Measurements from ENCODE around the gene PVRIG. TPM values are rescaled to one million over a fixed set of nuclear protein-coding genes. Genes with fewer than 3 reads are reported as not detected.
"Not testable (repeated sequence)": the region's sequence is repeated elsewhere in the genome, so short reads cannot be mapped to it uniquely, and the experiment has no call there.

Gene PVRIG
- total and polyA plus RNA-seq, 2 donors (not counting 1 experiment from before 2014, with no cell fraction given): 16.2 to 51.2 TPM

DNA sequence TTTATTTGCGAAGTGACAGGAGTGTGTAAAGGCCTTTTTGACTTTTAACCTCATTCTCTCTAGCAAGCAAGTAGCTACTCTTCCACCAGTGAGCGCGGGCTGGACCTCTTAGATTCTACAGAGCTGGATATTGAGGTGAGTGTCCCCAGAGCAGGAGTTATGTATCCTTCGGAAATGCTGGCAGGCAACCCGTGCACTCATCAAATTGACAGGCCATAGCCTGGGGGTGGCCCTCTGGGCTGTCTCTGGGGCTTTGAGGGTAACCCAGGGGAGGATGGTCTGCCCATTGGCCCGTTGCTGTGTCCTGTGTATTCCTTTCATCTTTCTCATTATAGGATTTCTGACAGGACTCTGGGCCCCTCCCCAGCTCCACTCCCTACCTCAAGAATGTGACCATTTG is 6.1 kb upstream of the PVRIG start:
- DNase-seq (no peak), ATAC-seq (ENCODE audit: low read depth) (no peak)
- Histone ChIP-seq H4K20me1 (ENCODE audit: control insufficient read depth, insufficient read depth, low read length, poor library complexity, severe bottlenecking) (no peaks in the 10 kb centered on the region), H3K79me2 (ENCODE audit: control insufficient read depth, insufficient read depth, low read length) (peaks cover 7% of the 10 kb centered on the region), H3K27ac (ENCODE audit: low read length in 2 of 2) (peak overlapping the region; percentile 32 to 36), H3K36me3 (replicated peaks in 1 of 2; ENCODE audit: control extremely low read depth in 1 of 2, control insufficient read depth in 1 of 2, extremely low read depth in 1 of 2, insufficient read depth in 2 of 2, low read length in 1 of 2) (no peaks in the 10 kb centered on the region), H3K4me1 (ENCODE audit: control insufficient read depth in 2 of 2, insufficient read depth in 2 of 2, low read length in 2 of 2) (peaks cover 68 to 76% of the 10 kb centered on the region in 2 donors), H3K4me3 (ENCODE audit: control extremely low read depth in 1 of 5, extremely low read depth in 1 of 5, insufficient read depth in 1 of 5, low read depth in 2 of 5, low read length in 4 of 5) (no peak overlapping the region), H2AFZ (ENCODE audit: insufficient read depth, low read depth, low read length, poor library complexity, severe bottlenecking) (no peak overlapping the region), H3K9me3 (ENCODE audit: control extremely low read depth in 1 of 3, control insufficient read depth in 2 of 3, insufficient read depth in 1 of 3, low read length in 2 of 3) (no peaks in the 10 kb centered on the region), H3K4me2 (replicated peaks; ENCODE audit: low read depth, low read length, poor library complexity, severe bottlenecking) (no peak overlapping the region), H3K9ac (ENCODE audit: low read length) (no peak overlapping the region), H3K27me3 (replicated peaks in 1 of 4; ENCODE audit: control extremely low read depth in 1 of 4, control insufficient read depth in 3 of 4, insufficient read depth in 4 of 4, low read length in 3 of 4) (no peaks in the 10 kb centered on the region)
- intact Hi-C loops (cut with micrococcal nuclease): loop anchor here (5.0 kb wide), 2 partner anchors 36 to 66 kb away; partner anchors contain the start of genes GPC2, LAMTOR4 and STAG3
- no peak overlapping the region for H3K4me3 Mint-ChIP-seq
- POLR2A ChIA-PET: no interaction called here
- TF ChIP-seq EZH2 (IDR thresholded peaks at IDR 0.05; ENCODE audit: borderline replicate concordance, insufficient read depth, low read depth, low read length, poor library complexity, severe bottlenecking): no peak
- TF ChIP-seq, protein P1, sequence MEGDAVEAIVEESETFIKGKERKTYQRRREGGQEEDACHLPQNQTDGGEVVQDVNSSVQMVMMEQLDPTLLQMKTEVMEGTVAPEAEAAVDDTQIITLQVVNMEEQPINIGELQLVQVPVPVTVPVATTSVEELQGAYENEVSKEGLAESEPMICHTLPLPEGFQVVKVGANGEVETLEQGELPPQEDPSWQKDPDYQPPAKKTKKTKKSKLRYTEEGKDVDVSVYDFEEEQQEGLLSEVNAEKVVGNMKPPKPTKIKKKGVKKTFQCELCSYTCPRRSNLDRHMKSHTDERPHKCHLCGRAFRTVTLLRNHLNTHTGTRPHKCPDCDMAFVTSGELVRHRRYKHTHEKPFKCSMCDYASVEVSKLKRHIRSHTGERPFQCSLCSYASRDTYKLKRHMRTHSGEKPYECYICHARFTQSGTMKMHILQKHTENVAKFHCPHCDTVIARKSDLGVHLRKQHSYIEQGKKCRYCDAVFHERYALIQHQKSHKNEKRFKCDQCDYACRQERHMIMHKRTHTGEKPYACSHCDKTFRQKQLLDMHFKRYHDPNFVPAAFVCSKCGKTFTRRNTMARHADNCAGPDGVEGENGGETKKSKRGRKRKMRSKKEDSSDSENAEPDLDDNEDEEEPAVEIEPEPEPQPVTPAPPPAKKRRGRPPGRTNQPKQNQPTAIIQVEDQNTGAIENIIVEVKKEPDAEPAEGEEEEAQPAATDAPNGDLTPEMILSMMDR (IDR thresholded peaks at IDR 0.05): no peak
- 39% methylated on average over 2 of the region's 6 CpGs for WGBS (ENCODE audit: insufficient coverage)
- H3K9me3 Mint-ChIP-seq (ENCODE audit: insufficient read depth): no peaks in the 10 kb centered on the region
- H3K27ac Mint-ChIP-seq: peak overlapping the region; percentile 91
- CTCF ChIA-PET: interaction anchor here (1.1 to 9.7 kb wide), 4 partner anchors 11 to 79 kb away, joined by 3 to 93 read pairs (median 36); no protein-coding TSS in a partner anchor
- H3K27me3 Mint-ChIP-seq: no peaks in the 10 kb centered on the region
- peaks cover 83% of the 10 kb centered on the region for H3K4me1 Mint-ChIP-seq

DNA sequence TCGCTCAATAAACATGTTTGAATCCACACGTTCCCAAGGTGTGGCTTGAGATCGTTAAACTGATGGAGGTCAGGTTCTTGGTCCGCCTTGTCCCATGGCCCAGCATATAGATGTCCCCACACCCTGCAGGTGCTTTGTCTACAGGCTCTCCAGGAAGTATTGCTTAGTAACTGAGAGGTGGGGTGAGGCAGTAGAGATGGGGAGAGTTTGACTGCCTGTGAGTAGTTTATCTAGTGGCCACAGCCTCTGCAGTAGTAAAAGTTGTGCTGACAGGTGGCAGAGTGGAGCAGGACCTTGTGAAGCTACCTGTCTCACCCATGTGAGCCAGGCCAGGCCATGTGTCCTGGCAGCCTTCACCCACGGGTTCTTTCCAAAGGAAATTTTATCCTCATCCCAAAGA is 5.4 kb upstream of the PVRIG start:
- H3K27ac ChIP-seq (ENCODE audit: low read length in 2 of 2): peak overlapping the region in 1 of 2 donors; percentile 12
- H3K27me3 Mint-ChIP-seq; H3K4me3 ChIP-seq (ENCODE audit: control extremely low read depth in 1 of 5, extremely low read depth in 1 of 5, insufficient read depth in 1 of 5, low read depth in 2 of 5, low read length in 4 of 5); H4K20me1 ChIP-seq (ENCODE audit: control insufficient read depth, insufficient read depth, low read length, poor library complexity, severe bottlenecking); H3K4me2 ChIP-seq (replicated peaks; ENCODE audit: low read depth, low read length, poor library complexity, severe bottlenecking); POLR2A ChIA-PET; DNase-seq; H3K9me3 Mint-ChIP-seq (ENCODE audit: insufficient read depth); H2AFZ ChIP-seq (ENCODE audit: insufficient read depth, low read depth, low read length, poor library complexity, severe bottlenecking); H3K36me3 ChIP-seq (replicated peaks in 1 of 2; ENCODE audit: control extremely low read depth in 1 of 2, control insufficient read depth in 1 of 2, extremely low read depth in 1 of 2, insufficient read depth in 2 of 2, low read length in 1 of 2); H3K27me3 ChIP-seq (replicated peaks in 1 of 4; ENCODE audit: control extremely low read depth in 1 of 4, control insufficient read depth in 3 of 4, insufficient read depth in 4 of 4, low read length in 3 of 4); H3K9me3 ChIP-seq (ENCODE audit: control extremely low read depth in 1 of 3, control insufficient read depth in 2 of 3, insufficient read depth in 1 of 3, low read length in 2 of 3); H3K9ac ChIP-seq (ENCODE audit: low read length): not testable (repeated sequence)
- peaks cover 12% of the 10 kb centered on the region for H3K79me2 ChIP-seq (ENCODE audit: control insufficient read depth, insufficient read depth, low read length)
- CTCF ChIA-PET: interaction anchor here (1.3 to 9.7 kb wide), 3 partner anchors 14 to 80 kb away, joined by 7 to 93 read pairs (median 66); no protein-coding TSS in a partner anchor
- H3K27ac Mint-ChIP-seq: peak overlapping the region; percentile 91
- H3K4me1 Mint-ChIP-seq: peaks cover 83% of the 10 kb centered on the region
- ATAC-seq (ENCODE audit: low read depth): peak; percentile 9
- intact Hi-C loops (cut with micrococcal nuclease): loop anchor here (5.0 kb wide), 2 partner anchors 37 to 67 kb away; partner anchors contain the start of genes GPC2, LAMTOR4 and STAG3
- peaks cover 68 to 76% of the 10 kb centered on the region in 2 donors for H3K4me1 ChIP-seq (ENCODE audit: control insufficient read depth in 2 of 2, insufficient read depth in 2 of 2, low read length in 2 of 2)
- no CpG with 5 or more reads among the region's 5 CpGs for WGBS (ENCODE audit: insufficient coverage)
- peak overlapping the region; percentile 66 for H3K4me3 Mint-ChIP-seq
